A549 (cell line): ENCODE data around the gene CAT.

Experiments used
- KDM5A ChIP-seq: fragments of 200-600 bp; sonication (generic); IDR thresholded peaks from 2 replicates; pipeline ENCODE4 v1.6.1; 2016; ENCODE audit warnings: antibody characterized with exemption, mild to moderate bottlenecking
- MYC ChIP-seq: IDR thresholded peaks from 2 replicates; pipeline ENCODE4 v1.6.1; 2012; ENCODE audit warnings: mild to moderate bottlenecking, inconsistent platforms, low read length, improper control_type of control experiment, borderline replicate concordance
- TF ChIP-seq, protein P1 (sequence below): fragments of >200 bp; sonication (Bioruptor Twin); formaldehyde crosslinking; IDR thresholded peaks from 3 replicates; pipeline ENCODE4 v1.5.1; 2016

- TF ChIP-seq, protein P1, sequence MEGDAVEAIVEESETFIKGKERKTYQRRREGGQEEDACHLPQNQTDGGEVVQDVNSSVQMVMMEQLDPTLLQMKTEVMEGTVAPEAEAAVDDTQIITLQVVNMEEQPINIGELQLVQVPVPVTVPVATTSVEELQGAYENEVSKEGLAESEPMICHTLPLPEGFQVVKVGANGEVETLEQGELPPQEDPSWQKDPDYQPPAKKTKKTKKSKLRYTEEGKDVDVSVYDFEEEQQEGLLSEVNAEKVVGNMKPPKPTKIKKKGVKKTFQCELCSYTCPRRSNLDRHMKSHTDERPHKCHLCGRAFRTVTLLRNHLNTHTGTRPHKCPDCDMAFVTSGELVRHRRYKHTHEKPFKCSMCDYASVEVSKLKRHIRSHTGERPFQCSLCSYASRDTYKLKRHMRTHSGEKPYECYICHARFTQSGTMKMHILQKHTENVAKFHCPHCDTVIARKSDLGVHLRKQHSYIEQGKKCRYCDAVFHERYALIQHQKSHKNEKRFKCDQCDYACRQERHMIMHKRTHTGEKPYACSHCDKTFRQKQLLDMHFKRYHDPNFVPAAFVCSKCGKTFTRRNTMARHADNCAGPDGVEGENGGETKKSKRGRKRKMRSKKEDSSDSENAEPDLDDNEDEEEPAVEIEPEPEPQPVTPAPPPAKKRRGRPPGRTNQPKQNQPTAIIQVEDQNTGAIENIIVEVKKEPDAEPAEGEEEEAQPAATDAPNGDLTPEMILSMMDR = no peak
- TF ChIP-seq KDM5A (no peak), MYC (no peak)
Observed at GRCh38 chr11:34405079-34405858, 33.5 kb upstream of the CAT start.
